Parathyroid adenoma (tissue), 2 donors: ENCODE results near the gene WNT7B.

Experiments used
- H2AFZ ChIP-seq: fragments of 300-600 bp; sonication (generic); one replicate; pipeline ENCODE4 v1.7.0; 2017; ENCODE audit warnings: antibody characterized with exemption, mild to moderate bottlenecking
- H3K27ac ChIP-seq: fragments of 300-600 bp; sonication (generic); one replicate; pipeline ENCODE4 v1.7.0; 2017
- H3K27me3 ChIP-seq: fragments of 300-600 bp; sonication (generic); one replicate; pipeline ENCODE4 v1.7.0; 2017; ENCODE audit warnings: low read length; ENCODE audit not compliant: control insufficient read depth, insufficient read depth
- H3K36me3 ChIP-seq: fragments of 300-600 bp; sonication (generic); one replicate; pipeline ENCODE4 v1.7.0; 2017; ENCODE audit warnings: low read length; ENCODE audit not compliant: control insufficient read depth, insufficient read depth
- H3K4me1 ChIP-seq: fragments of 300-600 bp; sonication (generic); one replicate; pipeline ENCODE4 v1.7.0; 2017; ENCODE audit warnings: control low read depth
- H3K4me2 ChIP-seq: fragments of 300-600 bp; sonication (generic); one replicate; pipeline ENCODE4 v1.7.0; 2017; ENCODE audit warnings: low read length
- H3K4me3 ChIP-seq: fragments of 300-600 bp; sonication (generic); one replicate; pipeline ENCODE4 v1.7.0; 2017; ENCODE audit warnings: low read depth, low read length
- H3K79me2 ChIP-seq: fragments of 300-600 bp; sonication (generic); one replicate; pipeline ENCODE4 v1.7.0; 2017; ENCODE audit warnings: control low read depth
- H3K9ac ChIP-seq: fragments of 300-600 bp; sonication (generic); one replicate; pipeline ENCODE4 v1.7.0; 2017; ENCODE audit warnings: mild to moderate bottlenecking
- H3K9me3 ChIP-seq: fragments of 300-600 bp; sonication (generic); one replicate; pipeline ENCODE4 v1.7.0; 2017; ENCODE audit warnings: low read length; ENCODE audit not compliant: control insufficient read depth
- CTCF ChIP-seq: fragments of 300-600 bp; sonication (generic); IDR thresholded peaks from one replicate; pipeline ENCODE4 v1.7.0; 2017; ENCODE audit warnings: antibody characterized with exemption, mild to moderate bottlenecking
- donor health status: primary hyperparathyroidism.

WNT7B gene

DNA sequence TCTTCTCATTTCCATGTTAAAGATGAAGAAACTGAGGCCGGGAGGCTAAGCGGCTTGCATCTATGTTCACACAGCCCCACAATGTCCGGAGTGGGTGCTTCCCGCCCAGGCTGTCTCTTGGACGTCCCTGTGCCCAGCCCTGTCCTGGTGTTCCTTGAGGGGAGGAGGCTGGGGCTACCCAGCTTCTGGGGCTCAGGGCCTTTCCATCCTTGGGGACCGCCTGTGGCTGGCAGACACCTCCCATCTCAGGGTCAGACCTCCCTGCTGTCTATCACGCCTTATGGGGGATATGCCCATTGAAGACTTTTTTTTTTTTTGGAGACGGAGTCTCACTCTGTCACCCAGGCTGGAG, 95.5 kb downstream of the WNT7B start:
- Histone ChIP-seq H3K9ac (no peak overlapping the region), H3K4me3 (no peak overlapping the region), H3K4me2 (no peak overlapping the region), H3K9me3 (no peaks in the 10 kb centered on the region), H3K36me3 (no peaks in the 10 kb centered on the region), H2AFZ (no peak overlapping the region), H3K4me1 (no peaks in the 10 kb centered on the region), H3K79me2 (no peaks in the 10 kb centered on the region), H3K27me3 (peaks cover 3% of the 10 kb centered on the region), H3K27ac (no peak overlapping the region)
- no peak for TF ChIP-seq CTCF

DNA sequence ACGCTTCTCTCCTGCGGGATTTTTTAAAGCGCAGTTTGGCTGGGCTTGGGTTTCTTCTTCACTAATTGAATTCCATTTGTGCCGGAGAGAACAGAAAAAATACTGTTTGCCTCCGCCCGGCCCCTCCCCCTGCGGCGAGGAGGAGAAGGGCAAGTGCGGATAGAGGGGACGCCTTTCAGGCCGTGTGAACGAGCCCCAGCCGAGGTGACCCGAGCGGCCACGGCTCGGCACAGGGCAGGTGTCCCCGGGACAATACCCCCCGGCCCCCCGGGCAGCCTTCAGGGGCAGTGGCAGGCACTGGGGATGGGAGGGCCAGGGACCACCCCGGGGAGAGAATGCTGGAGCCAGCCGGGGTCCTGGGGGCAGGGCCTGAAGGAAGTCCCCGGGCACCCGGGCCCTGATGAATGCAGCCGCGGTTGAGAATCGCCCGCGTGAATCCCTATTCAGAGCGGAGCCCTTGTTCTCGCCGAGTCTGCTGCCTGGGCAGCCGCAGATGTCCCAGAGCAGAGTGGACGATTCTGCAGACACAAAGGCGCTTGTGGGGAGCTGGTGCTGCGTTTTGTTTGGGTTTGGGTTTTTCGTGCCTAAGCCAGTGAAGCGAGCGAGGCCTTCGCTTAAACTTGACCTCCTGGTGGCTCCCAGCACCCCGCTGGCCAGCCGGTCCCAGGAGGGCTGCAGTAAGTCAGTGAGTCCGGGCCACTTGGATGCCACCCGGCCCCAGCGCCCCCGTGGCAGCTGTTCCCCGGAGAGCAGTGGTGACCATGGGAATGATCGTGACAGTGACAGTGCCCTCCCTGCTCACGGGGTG, 96.0 kb downstream of the WNT7B start:
- no peak for TF ChIP-seq CTCF
- H3K79me2 ChIP-seq: no peaks in the 10 kb centered on the region
- no peak overlapping the region for H3K4me3 ChIP-seq
- H3K4me2 ChIP-seq: no peak overlapping the region
- no peak overlapping the region for H3K27ac ChIP-seq
- H3K4me1 ChIP-seq: no peaks in the 10 kb centered on the region
- H3K36me3 ChIP-seq: no peaks in the 10 kb centered on the region
- no peaks in the 10 kb centered on the region for H3K9me3 ChIP-seq
- H3K27me3 ChIP-seq: peaks cover 3% of the 10 kb centered on the region
- H3K9ac ChIP-seq: no peak overlapping the region
- H2AFZ ChIP-seq: no peak overlapping the region

- Histone ChIP-seq H3K9me3 (no peaks in the 10 kb centered on the region), H3K36me3 (no peaks in the 10 kb centered on the region), H3K9ac (no peak overlapping the region), H3K4me2 (no peak overlapping the region), H2AFZ (no peak overlapping the region), H3K79me2 (no peaks in the 10 kb centered on the region), H3K27ac (no peak overlapping the region), H3K4me1 (no peaks in the 10 kb centered on the region), H3K4me3 (no peak overlapping the region), H3K27me3 (peaks cover 3% of the 10 kb centered on the region)
- no peak for TF ChIP-seq CTCF
Observed at GRCh38 chr22:45880091-45880715, 96.8 kb downstream of the WNT7B start.

DNA sequence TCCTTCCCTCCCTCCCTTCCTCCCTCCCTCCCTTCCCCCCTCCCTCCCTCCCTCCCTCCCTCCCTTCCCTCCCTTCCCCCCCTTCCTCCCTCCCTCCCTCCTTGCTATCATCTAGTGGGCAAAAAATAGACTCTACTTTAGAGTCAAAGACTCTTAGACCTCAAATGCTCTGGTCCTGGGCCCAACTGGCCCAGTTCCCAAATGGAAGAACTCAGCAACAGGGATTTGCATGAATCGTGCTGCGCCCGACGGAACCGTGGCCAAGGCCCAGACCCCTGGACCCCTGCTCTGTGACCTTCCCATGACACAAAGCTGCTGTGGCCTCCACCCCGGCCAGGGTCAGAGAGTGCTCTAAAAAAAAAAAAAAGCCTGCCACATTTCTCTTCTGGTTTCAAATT, 97.4 kb downstream of the WNT7B start:
- H3K36me3 ChIP-seq: no peaks in the 10 kb centered on the region
- no peak overlapping the region for H3K4me2 ChIP-seq
- no peak overlapping the region for H3K4me3 ChIP-seq
- H3K27ac ChIP-seq: no peak overlapping the region
- peaks cover 3% of the 10 kb centered on the region for H3K27me3 ChIP-seq
- TF ChIP-seq CTCF: no peak
- H3K4me1 ChIP-seq: no peaks in the 10 kb centered on the region
- H3K9me3 ChIP-seq: no peaks in the 10 kb centered on the region
- H3K9ac ChIP-seq: no peak overlapping the region
- no peaks in the 10 kb centered on the region for H3K79me2 ChIP-seq
- H2AFZ ChIP-seq: no peak overlapping the region
